Measurements from ENCODE around the gene CCDC170.

- TF ChIP-seq CTCF (conservative IDR thresholded peaks at IDR 0.05 in 1 of 2, IDR thresholded peaks at IDR 0.05 in 1 of 2; ENCODE audit: extremely low read depth in 1 of 2, insufficient read depth in 1 of 2, low read depth in 1 of 2, low read length in 2 of 2), result no peak
- no peak for TF ChIP-seq EZH2 (IDR thresholded peaks at IDR 0.05; ENCODE audit: borderline replicate concordance, low read length)
Measured at GRCh38 chr6:151502499-151502898, 8.7 kb downstream of the CCDC170 start.

Measured in mammary epithelial cell (primary cell).